K562 (cell line): ENCODE results near the gene ZNF407.

Experiments
- ATF3 ChIP-seq, 2 experiments: fragments of 450-650 bp in 1 of 2; sonication (generic) in 1 of 2; formaldehyde crosslinking in 1 of 2; IDR thresholded peaks in 1 of 2; conservative IDR thresholded peaks in 1 of 2; 2 replicates each; pipeline versions ENCODE4 v1.6.1 to v1.8.1; 2016 to 2023; ENCODE audit warnings: mild to moderate bottlenecking in 2 of 2, moderate library complexity in 2 of 2, inconsistent platforms in 1 of 2, missing genetic modification reagents in 1 of 2
- E2F6 ChIP-seq, 2 experiments: IDR thresholded peaks; 2 replicates each; pipeline ENCODE4 v1.6.1; 2011; ENCODE audit warnings: borderline replicate concordance in 1 of 2, control low read depth in 1 of 2, low read depth in 1 of 2, low read length in 1 of 2, mild to moderate bottlenecking in 1 of 2, mixed read lengths in 1 of 2, moderate library complexity in 1 of 2; ENCODE audit not compliant: insufficient read depth in 1 of 2, insufficient read length in 1 of 2, poor library complexity in 1 of 2, severe bottlenecking in 1 of 2; ENCODE audit errors: extremely low read depth in 1 of 2
- EZH2 ChIP-seq: IDR thresholded peaks from 2 replicates; pipeline ENCODE4 v1.6.1; 2012; ENCODE audit warnings: low read depth, mild to moderate bottlenecking, inconsistent platforms, low read length, borderline replicate concordance
- FOXA1 ChIP-seq: fragments of 450-650 bp; IDR thresholded peaks from 2 replicates; pipeline ENCODE4 v1.6.1; 2016; ENCODE audit warnings: mild to moderate bottlenecking, borderline replicate concordance
- FOXJ3 ChIP-seq: sonication (generic); formaldehyde crosslinking; IDR thresholded peaks from 2 replicates; pipeline ENCODE4 v1.4.0; 2020; ENCODE audit warnings: mild to moderate bottlenecking, missing genetic modification reagents
- NR1H2 ChIP-seq: sonication (generic); formaldehyde crosslinking; IDR thresholded peaks from 2 replicates; pipeline ENCODE4 v1.4.0; 2020; ENCODE audit warnings: mild to moderate bottlenecking, missing genetic modification reagents
- SP1 ChIP-seq: sonication (generic); formaldehyde crosslinking; IDR thresholded peaks from 2 replicates; pipeline ENCODE4 v1.8.1; 2022; ENCODE audit warnings: mild to moderate bottlenecking, missing genetic modification reagents
- TBL1XR1 ChIP-seq, 2 experiments: IDR thresholded peaks; 2 replicates each; pipeline ENCODE4 v1.6.1; 2012; ENCODE audit warnings: improper control_type of control experiment in 2 of 2, low read length in 2 of 2, mild to moderate bottlenecking in 1 of 2
- U2AF1 ChIP-seq: fragments of 200-400 bp; formaldehyde crosslinking; optimal IDR thresholded peaks from 2 replicates; pipeline ENCODE3; 2017; ENCODE audit warnings: mild to moderate bottlenecking, low read depth, low read length, moderate library complexity
- ZFP30 ChIP-seq: fragments of 250-450 bp; sonication (Bioruptor Pico); IDR thresholded peaks from 2 replicates; pipeline ENCODE4 v1.8.0; 2022; ENCODE audit warnings: moderate library complexity, mild to moderate bottlenecking, inconsistent platforms, borderline replicate concordance
- ZKSCAN8 ChIP-seq: fragments of 200-800 bp; sonication (Bioruptor generic); IDR thresholded peaks from 2 replicates; pipeline ENCODE4 v1.6.1; 2016; ENCODE audit warnings: missing genetic modification characterization, missing compliant biosample characterization
- ZNF143 ChIP-seq: sonication (generic); formaldehyde crosslinking; IDR thresholded peaks from 2 replicates; pipeline ENCODE4 v1.9.0; 2022; ENCODE audit warnings: mild to moderate bottlenecking, missing genetic modification reagents

GRCh38 chr18:75083131-75083530 lies 485.5 kb downstream of the ZNF407 start:
- TF ChIP-seq ZKSCAN8 (CRISPR knock-in tag) (no peak), FOXJ3 (CRISPR knock-in tag) (no peak), ZNF143 (CRISPR knock-in tag) (no peak), TBL1XR1 (IDR thresholded peaks at IDR 0.05; ENCODE audit: low read length in 2 of 2) (no peak), EZH2 (no peak), SP1 (no peak), ATF3 (IDR thresholded peaks at IDR 0.05) (no peak), ATF3 (CRISPR knock-in tag; conservative IDR thresholded peaks at IDR 0.05) (no peak), ZFP30 (CRISPR knock-in tag) (no peak), E2F6 (IDR thresholded peaks at IDR 0.05; ENCODE audit: borderline replicate concordance in 1 of 2, extremely low read depth in 1 of 2, insufficient read depth in 1 of 2, insufficient read length in 1 of 2, low read depth in 1 of 2, low read length in 1 of 2, poor library complexity in 1 of 2, severe bottlenecking in 1 of 2) (no peak), NR1H2 (CRISPR knock-in tag) (no peak), U2AF1 (no peak), FOXA1 (no peak)
